Measurements from ENCODE around the gene DAZAP1.

- no peak for TF ChIP-seq CTCF (conservative IDR thresholded peaks at IDR 0.05; ENCODE audit: low read length)
- TF ChIP-seq EZH2phosphoT487 (IDR thresholded peaks at IDR 0.05; ENCODE audit: borderline replicate concordance), result no peak
These were observed 22.8 kb upstream of the DAZAP1 start for GRCh38 chr19:1384478-1385110.

Measured in Loucy (cell line).